Measurements from ENCODE around the gene PIK3C2G.
"Not testable (repeated sequence)": the region's sequence is repeated elsewhere in the genome, so short reads cannot be mapped to it uniquely, and the experiment has no call there.

The PIK3C2G gene

GRCh38 chr12:18632848-18633247 is 371.5 kb downstream of the PIK3C2G start:
- DNase-seq (ENCODE audit: low read depth in 2 of 2): no peak

GRCh38 chr12:18634382-18634781 is 373.1 kb downstream of the PIK3C2G start:
- no peak for DNase-seq (ENCODE audit: low read depth in 2 of 2)

GRCh38 chr12:18640321-18640955 is 379.1 kb downstream of the PIK3C2G start:
- no peak for DNase-seq (ENCODE audit: low read depth in 2 of 2)

- no peak for DNase-seq (ENCODE audit: low read depth in 2 of 2)
Measured at GRCh38 chr12:18643681-18644080, 382.4 kb downstream of the PIK3C2G start.

GRCh38 chr12:18644564-18644963 is 383.2 kb downstream of the PIK3C2G start:
- no peak for DNase-seq (ENCODE audit: low read depth in 2 of 2)

- DNase-seq (ENCODE audit: low read depth in 2 of 2): no peak
Measured at GRCh38 chr12:18646286-18646890, 385.1 kb downstream of the PIK3C2G start.

- no peak for DNase-seq (ENCODE audit: low read depth in 2 of 2)
Measured at GRCh38 chr12:18651525-18651924, 390.2 kb downstream of the PIK3C2G start.

GRCh38 chr12:18652596-18652995 is 391.3 kb downstream of the PIK3C2G start:
- no peak for DNase-seq (ENCODE audit: low read depth in 2 of 2)

GRCh38 chr12:18653465-18653864 is 392.1 kb downstream of the PIK3C2G start:
- no peak for DNase-seq (ENCODE audit: low read depth in 2 of 2)

- no peak for DNase-seq (ENCODE audit: low read depth in 2 of 2)
Measured at GRCh38 chr12:18655351-18655750, 394.0 kb downstream of the PIK3C2G start.

- no peak for DNase-seq (ENCODE audit: low read depth in 2 of 2)
Measured at GRCh38 chr12:18658179-18658578, 396.9 kb downstream of the PIK3C2G start.

- DNase-seq (ENCODE audit: low read depth in 2 of 2): no peak
Measured at GRCh38 chr12:18658829-18659228, 397.5 kb downstream of the PIK3C2G start.

GRCh38 chr12:18676141-18676540 is 414.8 kb downstream of the PIK3C2G start:
- DNase-seq (ENCODE audit: low read depth in 2 of 2): no peak

GRCh38 chr12:18676996-18677588 is 415.8 kb downstream of the PIK3C2G start:
- DNase-seq (ENCODE audit: low read depth in 2 of 2): no peak

- DNase-seq (ENCODE audit: low read depth in 2 of 2): no peak
Measured at GRCh38 chr12:18681818-18682217, 420.5 kb downstream of the PIK3C2G start.

- no peak for DNase-seq (ENCODE audit: low read depth in 2 of 2)
Measured at GRCh38 chr12:18683327-18684013, 422.2 kb downstream of the PIK3C2G start.

GRCh38 chr12:18684430-18684829 is 423.1 kb downstream of the PIK3C2G start:
- DNase-seq (ENCODE audit: low read depth in 2 of 2): no peak

GRCh38 chr12:18689771-18690170 is 428.5 kb downstream of the PIK3C2G start:
- DNase-seq (ENCODE audit: low read depth in 2 of 2): no peak

- DNase-seq (ENCODE audit: low read depth in 2 of 2): no peak
Measured at GRCh38 chr12:18690653-18691052, 429.3 kb downstream of the PIK3C2G start.

- not testable (repeated sequence) for DNase-seq (ENCODE audit: low read depth in 2 of 2)
Measured at GRCh38 chr12:18693986-18694385, 432.7 kb downstream of the PIK3C2G start.

GRCh38 chr12:18696971-18697602 is 435.8 kb downstream of the PIK3C2G start:
- no peak for DNase-seq (ENCODE audit: low read depth in 2 of 2)

Data from stimulated activated CD8-positive, alpha-beta memory T cell treated with anti-CD3 and anti-CD28 coated beads, Interleukin-7, amount 100 ng/mL, for 1 hour (primary cell).